ENCODE data around the gene PRAC1.

DNA sequence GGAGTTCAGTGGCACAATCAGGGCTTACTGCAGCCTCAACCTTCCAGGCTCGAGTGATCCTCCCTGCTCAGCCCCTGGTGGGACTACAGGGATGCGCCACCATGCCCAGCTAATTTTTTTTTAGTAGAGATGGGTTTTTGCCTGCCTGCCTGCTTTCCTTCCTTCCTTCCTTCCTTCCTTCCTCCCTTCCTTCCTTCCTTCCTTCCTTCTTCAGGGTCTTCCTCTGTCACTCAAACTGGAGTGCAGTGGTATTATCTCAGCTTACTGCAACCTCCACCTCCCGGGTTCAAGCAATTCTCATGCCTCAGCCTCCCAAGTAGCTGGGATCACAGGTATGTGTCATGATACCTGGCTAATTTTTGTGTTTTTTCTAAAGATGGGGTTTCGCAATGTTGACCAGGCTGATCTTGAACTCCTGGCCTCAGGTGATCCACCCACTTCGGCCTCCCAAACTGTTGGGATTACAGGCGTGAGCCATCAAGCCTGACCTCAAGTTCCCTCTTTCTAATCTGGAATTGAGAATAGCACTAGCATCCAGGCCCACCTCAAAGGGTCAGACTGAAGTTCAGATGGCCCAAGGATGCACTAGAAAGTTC lies 45.3 kb downstream of the PRAC1 start:
- TF ChIP-seq, protein P1, sequence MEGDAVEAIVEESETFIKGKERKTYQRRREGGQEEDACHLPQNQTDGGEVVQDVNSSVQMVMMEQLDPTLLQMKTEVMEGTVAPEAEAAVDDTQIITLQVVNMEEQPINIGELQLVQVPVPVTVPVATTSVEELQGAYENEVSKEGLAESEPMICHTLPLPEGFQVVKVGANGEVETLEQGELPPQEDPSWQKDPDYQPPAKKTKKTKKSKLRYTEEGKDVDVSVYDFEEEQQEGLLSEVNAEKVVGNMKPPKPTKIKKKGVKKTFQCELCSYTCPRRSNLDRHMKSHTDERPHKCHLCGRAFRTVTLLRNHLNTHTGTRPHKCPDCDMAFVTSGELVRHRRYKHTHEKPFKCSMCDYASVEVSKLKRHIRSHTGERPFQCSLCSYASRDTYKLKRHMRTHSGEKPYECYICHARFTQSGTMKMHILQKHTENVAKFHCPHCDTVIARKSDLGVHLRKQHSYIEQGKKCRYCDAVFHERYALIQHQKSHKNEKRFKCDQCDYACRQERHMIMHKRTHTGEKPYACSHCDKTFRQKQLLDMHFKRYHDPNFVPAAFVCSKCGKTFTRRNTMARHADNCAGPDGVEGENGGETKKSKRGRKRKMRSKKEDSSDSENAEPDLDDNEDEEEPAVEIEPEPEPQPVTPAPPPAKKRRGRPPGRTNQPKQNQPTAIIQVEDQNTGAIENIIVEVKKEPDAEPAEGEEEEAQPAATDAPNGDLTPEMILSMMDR (conservative IDR thresholded peaks at IDR 0.05; ENCODE audit: low read length) = no peak
- TF ChIP-seq EZH2phosphoT487 (IDR thresholded peaks at IDR 0.05; ENCODE audit: borderline replicate concordance, low read depth, low read length) = no peak

Measured in OCI-LY7 (cell line).